IMR-90 (cell line): Measurements from ENCODE around the gene SGK1. TPM values are rescaled to one million over a fixed set of nuclear protein-coding genes. Genes with fewer than 3 reads are reported as not detected.

Source experiments
- ATAC-seq: fragments of 200-7000 bp; cut with Tn5 transposase; 2 replicates; pipeline ENCODE4 v1.9.1; 2020; ENCODE audit warnings: low read depth, mild to moderate bottlenecking, moderate library complexity
- BruUV-seq: library from RNA; stranded (reverse); fragments of 400-500 nt; replicated peaks from 2 replicates; lab custom pipeline; 2021; lab: Mats Ljungman, UMichigan
- CTCF ChIA-PET: fragments of 300-600 bp; formaldehyde crosslinking; extraction: SDS; loops from one replicate; lab custom pipeline; 2021; ENCODE audit warnings: antibody characterized with exemption; lab: Yijun Ruan, JAX
- POLR2A ChIA-PET: fragments of 300-600 bp; sonication (Branson Sonifier 250); formaldehyde crosslinking; loops from one replicate; lab custom pipeline; 2022; ENCODE audit warnings: antibody characterized with exemption; ENCODE audit not compliant: unreplicated experiment; lab: Charles Lee
- DNase-seq: peaks from one replicate; pipeline ENCODE4 v3.0.0; 2013
- H2AFZ ChIP-seq: replicated peaks from 2 replicates; pipeline ENCODE3; 2013; ENCODE audit warnings: low read length, mild to moderate bottlenecking; ENCODE audit not compliant: poor library complexity
- H2AK5ac ChIP-seq: 2 replicates; pipeline ENCODE4 v1.6.1; 2013; ENCODE audit warnings: low read depth, low read length, inconsistent platforms
- H2AK9ac ChIP-seq: replicated peaks from 2 replicates; pipeline ENCODE3; 2013; ENCODE audit warnings: mild to moderate bottlenecking, low read depth, low read length, moderate library complexity; ENCODE audit not compliant: poor library complexity
- H2BK120ac ChIP-seq: 2 replicates; pipeline ENCODE4 v1.6.1; 2013; ENCODE audit warnings: low read depth, low read length, inconsistent platforms
- H2BK15ac ChIP-seq: 3 replicates; pipeline ENCODE4 v1.6.1; 2013; ENCODE audit warnings: low read depth, low read length, inconsistent platforms
- H2BK20ac ChIP-seq: 2 replicates; pipeline ENCODE4 v1.6.1; 2013; ENCODE audit warnings: low read depth, mild to moderate bottlenecking, inconsistent platforms, low read length, moderate library complexity
- H2BK5ac ChIP-seq: 2 replicates; pipeline ENCODE4 v1.6.1; 2013; ENCODE audit warnings: mild to moderate bottlenecking, low read depth, low read length, inconsistent platforms; ENCODE audit not compliant: poor library complexity, severe bottlenecking
- H3K14ac ChIP-seq: replicated peaks from 2 replicates; pipeline ENCODE4 v1.6.1; 2013; ENCODE audit warnings: low read depth, low read length, inconsistent platforms
- H3K18ac ChIP-seq: 2 replicates; pipeline ENCODE4 v1.6.1; 2013; ENCODE audit warnings: low read depth, low read length, control low read depth
- H3K23ac ChIP-seq: 2 replicates; pipeline ENCODE4 v1.6.1; 2013; ENCODE audit warnings: low read depth, low read length, inconsistent platforms
- H3K27ac ChIP-seq: 2 replicates; pipeline ENCODE4 v1.5.1; 2013; ENCODE audit warnings: mild to moderate bottlenecking, control low read depth, low read length; ENCODE audit not compliant: insufficient read depth
- H3K27me3 ChIP-seq: 2 replicates; pipeline ENCODE4 v1.6.1; 2013; ENCODE audit warnings: low read length; ENCODE audit not compliant: control insufficient read depth, insufficient read depth
- H3K36me3 ChIP-seq: 2 replicates; pipeline ENCODE4 v1.6.1; 2013; ENCODE audit warnings: low read length, mixed read lengths; ENCODE audit not compliant: control insufficient read depth, insufficient read depth
- H3K4ac ChIP-seq: 2 replicates; pipeline ENCODE4 v1.6.1; 2013; ENCODE audit warnings: low read depth, low read length, inconsistent platforms
- H3K4me1 ChIP-seq: 2 replicates; pipeline ENCODE4 v1.6.1; 2013; ENCODE audit warnings: low read length, mixed read lengths; ENCODE audit not compliant: control insufficient read depth, insufficient read depth
- H3K4me2 ChIP-seq: 2 replicates; pipeline ENCODE4 v1.6.1; 2013; ENCODE audit warnings: low read depth, mild to moderate bottlenecking, control low read depth, low read length, moderate library complexity
- H3K4me3 ChIP-seq: 2 replicates; pipeline ENCODE4 v1.5.1; 2013; ENCODE audit warnings: low read depth, mild to moderate bottlenecking, control low read depth, low read length, moderate library complexity; ENCODE audit not compliant: insufficient read depth
- H3K56ac ChIP-seq: 2 replicates; pipeline ENCODE4 v1.6.1; 2013; ENCODE audit warnings: low read length, inconsistent platforms; ENCODE audit not compliant: insufficient read depth; ENCODE audit errors: extremely low read depth
- H3K79me1 ChIP-seq, 2 experiments: 2 replicates each; pipeline ENCODE4 v1.6.1; 2013; ENCODE audit warnings: low read length in 2 of 2, inconsistent platforms in 1 of 2, low read depth in 1 of 2
- H3K9ac ChIP-seq: 2 replicates; pipeline ENCODE4 v1.6.1; 2013; ENCODE audit warnings: low read depth, low read length, control low read depth
- H3K9me1 ChIP-seq: 2 replicates; pipeline ENCODE4 v1.6.1; 2013; ENCODE audit warnings: low read length, inconsistent platforms; ENCODE audit not compliant: insufficient read depth
- H3K9me3 ChIP-seq: 2 replicates; pipeline ENCODE4 v1.6.1; 2013; ENCODE audit warnings: low read length; ENCODE audit not compliant: control insufficient read depth, insufficient read depth
- H4K20me1 ChIP-seq: 2 replicates; pipeline ENCODE4 v1.6.1; 2013; ENCODE audit warnings: low read length, inconsistent platforms; ENCODE audit not compliant: insufficient read depth
- H4K5ac ChIP-seq: 2 replicates; pipeline ENCODE4 v1.6.1; 2013; ENCODE audit warnings: mild to moderate bottlenecking, low read depth, low read length, control low read depth
- H4K8ac ChIP-seq, 2 experiments: 2 replicates each; pipeline ENCODE4 v1.6.1; 2013; ENCODE audit warnings: low read depth in 2 of 2, low read length in 2 of 2, control low read depth in 1 of 2, inconsistent platforms in 1 of 2
- H4K91ac ChIP-seq: 2 replicates; pipeline ENCODE4 v1.6.1; 2013; ENCODE audit warnings: low read depth, low read length, inconsistent platforms; ENCODE audit not compliant: insufficient read depth
- ELK1 ChIP-seq: fragments of 150-350 bp; IDR thresholded peaks from 2 replicates; pipeline ENCODE4 v1.6.1; 2016; ENCODE audit warnings: low read depth, mild to moderate bottlenecking, low read length, moderate library complexity, borderline replicate concordance
- FOS ChIP-seq: fragments of 150-350 bp; IDR thresholded peaks from 2 replicates; pipeline ENCODE4 v1.6.1; 2016; ENCODE audit warnings: low read depth, low read length
- MAFK ChIP-seq: IDR thresholded peaks from 2 replicates; pipeline ENCODE4 v1.6.1; 2012; ENCODE audit warnings: low read depth, low read length, improper control_type of control experiment
- MAZ ChIP-seq: IDR thresholded peaks from 2 replicates; pipeline ENCODE4 v1.6.1; 2012; ENCODE audit warnings: low read depth, mild to moderate bottlenecking, low read length, improper control_type of control experiment, moderate library complexity, borderline replicate concordance
- NFE2L2 ChIP-seq: fragments of 150-350 bp; IDR thresholded peaks from 2 replicates; pipeline ENCODE4 v1.6.1; 2016; ENCODE audit warnings: low read depth, mild to moderate bottlenecking, low read length
- POLR2A ChIP-seq: IDR thresholded peaks from 2 replicates; pipeline ENCODE4 v1.6.1; 2012; ENCODE audit warnings: mild to moderate bottlenecking, low read depth, low read length
- RCOR1 ChIP-seq: IDR thresholded peaks from 2 replicates; pipeline ENCODE4 v1.6.1; 2012; ENCODE audit warnings: mild to moderate bottlenecking, low read length, improper control_type of control experiment; ENCODE audit not compliant: insufficient replicate concordance
- WGBS, 2 experiments: methylation state at CpG; one replicate each; pipeline versions ENCODE4 v1.1.5 to v1.1.7; 2013; ENCODE audit warnings: missing lambda C conversion rate in 2 of 2; ENCODE audit not compliant: insufficient read length in 1 of 2; ENCODE audit errors: extremely low coverage in 2 of 2; 5-methylcytosine and 5-hydroxymethylcytosine counted together
- dilution Hi-C: fragments of 300-500 bp; cut with HindIII; formaldehyde crosslinking; loops from one replicate; pipeline ENCODE4 v1.14.3; 2018; ENCODE audit warnings: low sequenced_read_pairs; ENCODE audit not compliant: unreplicated experiment
- in situ Hi-C: fragments of 300-500 bp; cut with MboI; formaldehyde crosslinking; loops from 3 replicates; pipeline ENCODE4 v1.14.3; 2019; ENCODE audit warnings: low sequenced_read_pairs, inconsistent platforms, mixed read lengths
- intact Hi-C: fragments of 100-400 bp; cut with micrococcal nuclease; formaldehyde crosslinking; loops from 2 replicates; pipeline ENCODE4 v1.10.0; 2022
- polyA plus RNA-seq, 3 experiments: library from polyadenylated mRNA; depleted of rRNA; stranded (reverse); fragments of >200 nt; gene quantifications; 2 replicates each; pipeline ENCODE4 v1.2.3, GENCODE V29; 2012; ENCODE audit warnings: low replicate concordance in 1 of 3
- total RNA-seq: library from RNA; depleted of rRNA; stranded (reverse); fragments of >200 nt; gene quantifications from 2 replicates; pipeline ENCODE4 v1.2.3, GENCODE V29; 2012

Gene SGK1
- total and polyA plus RNA-seq, 2 of the 4 experiments (the other 2 are of a cell fraction) = 121 to 255 TPM

- Histone ChIP-seq H3K4ac (no peak overlapping the region), H4K91ac (no peak overlapping the region), H2AFZ (no peak overlapping the region), H3K4me3 (no peak overlapping the region), H3K9me1 (no peaks in the 10 kb centered on the region), H3K9me3 (no peaks in the 10 kb centered on the region), H3K36me3 (no peaks in the 10 kb centered on the region), H3K9ac (no peak overlapping the region), H3K4me1 (0 out of 2 replicates have a peak, but pooled peaks cover 2% of the 10 kb centered on the region), H4K8ac (no peak overlapping the region), H3K23ac (no peak overlapping the region), H2BK120ac (no peak overlapping the region), H2BK5ac (no peak overlapping the region), H3K4me2 (no peak overlapping the region; the same call in 1 of the 2 replicates), H4K20me1 (no peaks in the 10 kb centered on the region), H2AK9ac (no peak overlapping the region), H3K18ac (no peak overlapping the region), H3K56ac (no peak overlapping the region), H4K5ac (no peak overlapping the region), H3K14ac (no peak overlapping the region; the same call in 1 of the 2 replicates), H2BK20ac (no peak overlapping the region), H2BK15ac (no peak overlapping the region), H3K79me1 (no peaks in the 10 kb centered on the region), H3K27me3 (no peaks in the 10 kb centered on the region), H3K27ac (no peak overlapping the region), H2AK5ac (no peak overlapping the region)
- no CpG with 5 or more reads among the region's 3 CpGs for WGBS, 2 experiments
- dilution Hi-C loops (no loop called here), in situ Hi-C loops (loop anchor here (25.0 kb wide), 1 partner anchor 1305 kb away; no protein-coding TSS in a partner anchor), intact Hi-C loops (no loop called here)
- POLR2A ChIA-PET = no interaction called here
- CTCF ChIA-PET = interaction anchor here (0.6 to 1.2 kb wide), 2 partner anchors 9 to 11 kb away, joined by 4 to 6 read pairs; no protein-coding TSS in a partner anchor
- ATAC-seq (no peak), DNase-seq (peak; percentile 15)
- no TSS peak for BruUV-seq
- TF ChIP-seq FOS (no peak), MAZ (no peak), RCOR1 (no peak), NFE2L2 (no peak), ELK1 (no peak), MAFK (peak; percentile 72), POLR2A (no peak)
Measured at GRCh38 chr6:134132494-134133141, 185.3 kb downstream of the SGK1 start.
